ENCODE data around the gene SORL1-AS1.

The SORL1-AS1 gene

DNA sequence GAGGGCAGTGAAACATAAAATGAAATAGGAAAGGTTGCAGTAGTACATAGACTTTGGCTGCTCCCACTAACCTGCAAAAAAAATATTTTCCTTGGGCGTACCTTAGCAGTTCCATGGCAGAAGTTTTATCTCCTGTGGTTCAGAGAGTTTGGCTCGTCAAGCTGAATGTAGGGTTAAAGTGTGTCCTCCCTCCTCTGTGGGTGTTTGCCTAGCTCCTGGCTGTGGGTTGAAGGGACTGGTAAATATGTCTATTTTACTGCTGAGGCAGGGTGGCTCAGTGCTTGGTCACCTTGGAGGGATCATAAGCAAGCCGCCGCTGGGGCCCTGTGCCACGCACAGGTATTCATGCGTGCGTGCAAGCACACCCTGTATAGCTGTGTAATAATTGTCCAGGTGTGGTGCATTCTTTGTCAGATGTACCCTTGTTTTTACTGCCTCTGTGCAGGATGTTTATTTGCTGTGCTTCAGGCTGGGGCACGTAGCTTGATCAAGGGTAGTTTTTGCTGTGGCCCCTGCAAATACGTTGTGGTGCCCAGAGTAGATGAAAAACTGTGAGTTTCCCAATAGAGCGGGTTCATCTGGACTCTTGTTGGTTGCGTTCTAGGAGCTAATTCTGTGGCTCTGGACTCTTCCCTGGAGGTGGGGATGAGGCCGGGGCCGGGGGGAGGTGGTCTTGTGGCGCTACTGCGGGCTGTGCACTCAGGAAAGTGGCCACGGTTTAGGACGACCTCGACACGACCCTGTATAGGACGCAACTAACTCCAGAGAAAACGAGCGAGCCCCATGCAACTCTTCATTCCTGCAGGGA is 1.4 kb downstream of the SORL1-AS1 start:
- no peak for DNase-seq

DNA sequence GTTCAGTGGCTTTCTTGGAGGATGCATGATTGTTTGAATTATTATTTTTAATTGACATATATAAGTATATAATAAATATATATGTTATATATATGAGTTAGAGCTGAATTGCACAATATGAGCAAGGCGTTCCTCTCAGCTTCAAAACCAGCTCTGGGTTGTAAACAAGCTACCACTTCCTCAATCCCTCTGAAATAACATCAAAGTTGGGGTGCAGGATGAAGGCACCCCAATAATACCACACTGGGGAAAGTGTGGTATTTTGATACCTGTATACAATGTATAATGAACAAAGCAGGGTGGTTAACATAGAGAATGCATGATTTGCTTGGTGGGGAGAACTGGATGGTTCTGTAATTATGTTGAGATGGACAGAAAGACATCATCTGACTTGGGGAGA is 2.4 kb downstream of the SORL1-AS1 start:
- no peak for DNase-seq

DNA sequence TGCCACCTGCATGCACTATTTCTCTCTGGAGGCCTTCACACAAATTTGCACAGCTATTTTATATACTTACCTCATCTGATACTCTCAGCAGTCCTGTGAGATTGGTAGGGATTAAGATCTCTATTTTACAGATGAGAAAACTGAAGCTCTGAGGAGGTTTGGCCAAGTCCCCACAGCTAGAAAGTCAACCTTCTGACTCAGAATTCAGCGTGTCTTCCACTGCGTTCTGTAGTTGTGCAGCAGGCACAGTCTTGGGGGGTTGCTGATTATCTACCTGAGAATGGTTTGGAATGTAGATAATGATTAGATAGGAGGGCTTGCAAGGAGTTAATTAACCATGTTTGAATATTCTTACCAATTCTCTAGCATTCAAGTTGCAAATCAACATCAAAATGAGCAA is 3.1 kb downstream of the SORL1-AS1 start:
- DNase-seq: no peak

DNA sequence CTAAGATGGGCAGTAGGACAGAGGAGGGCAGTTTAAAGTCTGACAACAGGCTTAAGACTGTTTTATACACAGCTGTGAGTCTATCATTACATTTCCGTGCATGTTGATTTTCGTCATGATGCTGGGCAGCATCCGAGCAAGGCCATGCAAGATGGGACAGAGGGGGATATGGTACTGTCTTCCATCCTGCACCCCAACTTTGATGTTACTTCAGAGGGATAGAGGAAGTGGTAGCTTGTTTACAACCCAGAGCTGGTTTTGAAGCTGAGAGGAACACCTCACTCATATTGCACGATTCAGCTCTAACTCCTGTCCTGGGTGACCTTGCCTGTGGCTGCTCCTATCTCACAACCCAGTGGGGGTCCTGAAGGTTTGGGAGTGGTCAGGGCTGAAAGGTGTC is 3.6 kb downstream of the SORL1-AS1 start:
- no peak for DNase-seq

DNA sequence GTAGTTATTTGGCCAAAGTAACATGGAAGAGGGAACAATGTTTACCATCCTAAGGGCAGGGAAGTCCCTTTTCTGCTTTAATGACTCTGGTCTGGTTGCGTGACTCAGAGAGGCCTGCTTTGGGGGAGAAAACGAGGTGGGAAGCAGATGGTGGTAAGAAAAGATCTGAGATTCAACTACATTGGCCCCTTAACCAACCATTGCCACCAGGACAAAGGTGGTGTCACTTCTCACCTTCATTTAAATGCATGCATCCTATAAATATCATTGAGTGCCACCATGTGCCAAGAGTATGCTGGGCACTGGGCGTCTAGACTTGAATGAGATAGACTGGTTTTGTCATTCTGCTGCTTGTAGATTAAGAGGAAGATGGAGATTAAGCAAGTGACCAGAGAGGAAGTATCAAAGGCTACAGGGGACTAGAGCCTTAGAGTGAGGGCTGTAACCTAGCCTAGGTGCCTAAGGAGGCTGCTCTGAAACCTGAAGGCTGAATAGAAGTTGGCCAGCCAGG is 4.3 kb downstream of the SORL1-AS1 start:
- no peak for DNase-seq

DNA sequence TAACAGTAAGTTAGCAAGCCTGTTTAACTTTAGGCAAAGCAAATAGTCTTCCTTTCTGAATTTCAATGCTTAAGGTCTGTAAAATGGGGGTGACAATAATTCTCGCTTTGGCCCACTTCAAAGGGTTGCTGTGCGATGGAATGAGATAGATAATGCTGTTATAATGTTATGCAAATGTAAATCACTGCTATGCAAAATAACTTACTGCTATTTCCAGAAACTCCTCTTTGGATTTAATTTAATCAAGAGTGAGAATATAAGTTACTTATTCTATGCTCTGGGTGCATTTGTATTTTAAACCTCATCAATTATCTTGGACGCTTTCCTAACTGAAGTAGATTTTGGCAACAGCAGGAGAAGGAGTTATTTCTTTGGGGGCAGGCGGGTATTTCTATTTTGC is 4.8 kb downstream of the SORL1-AS1 start:
- DNase-seq: no peak

DNA sequence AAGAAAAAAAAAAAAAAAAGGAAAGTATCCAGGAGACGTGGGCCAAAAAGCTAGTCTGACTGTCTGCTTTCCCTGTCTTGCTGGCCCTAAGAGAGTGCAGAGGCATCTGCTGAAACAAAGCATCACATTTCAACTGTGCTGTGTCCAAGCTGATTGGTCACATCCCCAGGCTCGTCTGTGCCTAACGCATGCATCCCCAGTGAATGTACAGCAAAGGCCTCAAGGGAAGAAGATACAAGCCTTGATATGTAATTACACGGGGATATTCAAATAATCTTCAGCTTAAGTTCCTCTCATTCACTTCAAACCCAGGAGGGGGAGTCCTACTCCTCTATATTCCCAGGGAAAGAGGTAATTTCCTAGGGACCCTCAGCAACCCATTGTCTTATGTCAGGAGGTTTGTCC is 6.0 kb downstream of the SORL1-AS1 start:
- DNase-seq: no peak

DNA sequence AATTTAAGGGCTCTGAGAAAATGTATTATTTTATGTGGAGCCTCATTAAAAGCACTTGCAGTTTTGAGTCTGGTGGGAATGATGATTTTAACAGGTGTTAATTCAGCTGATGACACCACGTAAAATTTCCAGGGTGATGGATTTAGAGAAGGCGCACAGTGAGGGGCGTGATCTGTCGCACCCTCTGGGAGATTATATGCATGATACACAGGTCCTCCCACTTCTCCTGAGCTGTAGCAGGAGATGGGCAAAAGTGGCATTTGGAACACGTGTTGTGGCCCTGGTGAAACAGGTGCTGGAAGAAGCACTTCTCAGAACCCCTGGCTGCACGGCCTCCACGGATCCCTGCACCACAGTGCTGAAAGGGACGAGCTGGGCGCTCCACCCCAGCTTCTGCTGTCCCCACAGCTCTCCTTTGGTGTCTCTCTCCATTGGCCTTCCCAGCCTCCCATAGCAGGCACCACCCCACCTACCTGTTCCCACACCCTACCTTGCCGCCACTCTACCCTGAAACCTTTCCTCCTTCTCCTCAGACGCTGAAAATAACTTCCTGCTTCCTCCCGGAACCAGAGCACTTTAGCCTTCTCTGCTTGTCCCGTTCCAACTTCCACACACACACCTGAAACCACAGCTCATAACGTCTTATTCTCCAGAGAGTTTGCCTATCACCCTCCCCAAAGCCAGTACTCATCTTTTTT is 7.5 kb downstream of the SORL1-AS1 start:
- DNase-seq: no peak

DNA sequence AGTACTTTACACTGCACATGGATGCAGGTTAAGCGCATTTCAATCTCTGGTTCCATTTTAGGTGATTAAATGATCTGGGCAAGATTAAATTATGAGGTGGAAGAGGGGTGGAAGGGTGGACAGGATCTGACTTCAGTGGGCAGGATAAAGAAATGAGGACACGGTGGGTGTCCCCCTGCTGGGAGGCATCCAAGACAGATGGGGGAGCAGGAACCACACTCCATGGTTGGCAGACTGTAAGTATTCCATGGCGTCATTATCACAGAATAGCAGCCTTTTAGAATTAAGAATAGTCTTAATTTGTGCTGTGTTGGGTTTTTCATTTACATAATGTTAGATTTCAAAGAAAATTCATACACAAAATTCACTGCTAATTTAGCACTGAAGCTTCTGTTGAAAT is 8.2 kb downstream of the SORL1-AS1 start:
- DNase-seq: no peak

DNA sequence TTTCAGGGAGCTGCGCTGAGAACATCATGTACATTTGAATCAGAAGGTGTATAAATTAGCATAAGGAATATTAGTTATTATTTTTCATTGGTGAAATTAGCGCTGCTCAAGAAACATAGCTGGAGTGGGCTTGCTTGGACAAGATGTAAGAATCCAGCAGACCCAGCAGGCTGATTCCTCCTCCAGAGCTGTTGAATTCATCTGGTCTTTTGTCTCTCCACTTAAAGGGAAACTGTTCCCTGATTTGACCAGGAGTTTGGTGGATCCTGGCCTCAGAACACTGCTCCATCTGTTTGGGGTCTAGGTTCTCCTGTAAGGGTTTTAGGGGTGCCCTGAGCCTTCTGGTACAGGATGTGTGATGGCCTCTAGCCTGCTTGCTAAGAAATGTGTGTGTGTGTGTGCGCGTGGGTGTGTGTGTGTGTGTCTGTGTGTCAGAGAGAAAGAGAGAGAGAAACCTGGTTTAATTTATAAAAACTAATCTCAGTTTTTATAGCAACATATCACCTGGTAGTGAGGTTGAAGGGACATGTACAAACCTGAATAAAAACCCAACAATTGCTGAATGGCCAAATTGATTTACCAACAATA is 9.0 kb downstream of the SORL1-AS1 start:
- DNase-seq: no peak

DNA sequence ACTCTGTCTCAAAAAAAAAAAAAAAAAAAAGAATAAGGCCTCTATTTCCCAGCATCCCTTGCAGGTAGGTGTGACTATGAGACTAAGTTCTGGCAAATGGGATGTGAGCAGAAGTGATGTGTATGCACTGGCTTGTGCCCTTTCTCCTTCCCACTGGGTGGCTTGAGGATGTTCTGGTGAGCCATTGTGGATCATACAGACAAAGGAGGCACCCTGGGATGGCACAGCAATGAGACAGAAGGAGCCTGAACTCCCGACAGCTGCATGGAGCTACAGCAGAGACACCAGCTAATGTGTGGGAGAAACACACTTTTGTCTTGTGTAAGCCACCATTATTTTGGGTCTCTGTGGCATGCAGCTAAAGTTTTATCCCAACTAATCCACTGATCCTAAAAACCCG is 11.2 kb downstream of the SORL1-AS1 start:
- no peak for DNase-seq

DNA sequence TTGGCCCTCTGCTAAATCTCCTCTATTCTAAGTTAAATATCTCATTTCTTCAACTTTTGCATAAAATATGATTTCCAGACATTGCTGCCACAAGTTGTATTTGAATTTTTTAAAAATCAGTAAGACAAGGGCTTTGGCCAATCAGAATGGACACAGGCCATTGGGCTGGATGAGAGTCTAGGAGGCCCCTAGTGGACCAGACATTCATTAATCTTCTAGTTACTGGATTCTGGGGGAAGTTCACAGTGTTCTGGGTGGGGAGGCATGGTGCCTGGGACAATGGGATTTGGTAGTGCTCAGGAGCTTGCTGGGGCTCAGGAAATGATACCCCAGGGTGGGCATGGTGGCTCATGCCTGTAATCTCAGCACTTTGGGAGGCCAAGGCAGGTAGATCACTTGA is 13.0 kb downstream of the SORL1-AS1 start:
- no peak for DNase-seq

DNA sequence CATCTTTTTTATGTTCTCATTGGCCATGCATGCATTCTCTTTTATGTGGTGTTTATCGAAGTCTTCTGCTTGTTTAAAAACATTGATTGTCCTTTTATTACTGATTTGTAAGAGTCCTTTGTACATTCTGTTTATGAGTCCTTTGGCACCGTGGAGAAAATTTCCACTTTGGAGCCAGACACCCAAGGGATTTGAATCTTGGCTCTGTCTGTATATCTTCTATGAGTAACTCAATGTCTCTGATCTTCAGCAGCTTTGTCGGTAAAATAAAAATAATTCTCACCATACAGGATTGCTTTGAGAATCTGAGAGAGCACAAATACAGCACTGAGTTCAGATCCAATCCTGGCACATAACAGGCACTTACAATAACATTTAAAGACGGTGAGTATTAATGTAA is 13.4 kb downstream of the SORL1-AS1 start:
- no peak for DNase-seq

DNA sequence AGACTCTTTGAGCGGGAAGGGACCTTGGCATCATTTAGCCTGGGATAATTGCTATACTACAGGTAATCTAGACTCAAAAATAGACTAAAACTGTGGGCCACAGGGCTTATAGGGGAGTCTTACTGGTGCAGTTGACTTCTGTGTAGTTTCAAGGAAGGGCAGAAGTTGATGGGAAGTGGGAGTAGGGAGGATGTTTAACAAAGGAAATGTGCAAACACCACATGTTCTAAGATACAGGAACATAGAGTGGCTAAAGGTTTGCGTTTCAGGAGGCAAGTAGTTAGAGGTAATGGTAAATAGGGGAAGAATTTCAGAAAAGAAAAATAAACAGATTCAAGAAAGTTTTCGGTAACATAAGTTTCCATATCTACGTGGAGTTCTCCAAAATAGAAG is 15.1 kb downstream of the SORL1-AS1 start:
- no peak for DNase-seq

DNA sequence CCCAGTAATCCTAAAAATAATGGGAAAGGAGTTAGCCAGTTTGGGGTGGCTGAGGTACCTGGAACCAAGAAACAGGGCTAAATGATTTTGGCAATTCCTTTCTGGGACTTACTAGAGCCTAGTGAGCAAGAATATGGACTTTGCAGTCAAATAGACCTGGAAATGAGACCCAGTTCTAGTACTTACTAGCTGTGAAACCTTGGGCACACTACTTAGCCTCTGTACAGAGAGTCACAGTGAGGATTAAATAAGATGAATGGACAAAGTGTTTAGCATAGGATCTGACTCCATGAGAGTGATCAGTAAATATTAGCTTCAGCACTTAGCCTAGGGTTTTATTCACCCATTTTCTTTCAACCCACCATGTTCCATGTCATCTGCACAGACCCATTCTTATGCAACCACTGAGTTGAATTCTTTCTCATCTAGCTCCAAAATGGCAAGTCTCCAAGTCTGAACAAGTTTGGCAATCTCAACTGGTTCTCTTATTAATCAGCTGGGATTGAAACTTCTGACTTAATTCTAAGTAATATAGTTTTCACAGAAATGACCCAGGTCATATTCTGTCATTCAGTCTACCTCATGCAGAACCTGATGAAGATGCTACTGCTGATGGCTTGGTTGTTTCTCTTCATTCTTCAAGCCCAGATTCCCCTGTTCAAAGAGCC is 15.6 kb downstream of the SORL1-AS1 start:
- no peak for DNase-seq

DNA sequence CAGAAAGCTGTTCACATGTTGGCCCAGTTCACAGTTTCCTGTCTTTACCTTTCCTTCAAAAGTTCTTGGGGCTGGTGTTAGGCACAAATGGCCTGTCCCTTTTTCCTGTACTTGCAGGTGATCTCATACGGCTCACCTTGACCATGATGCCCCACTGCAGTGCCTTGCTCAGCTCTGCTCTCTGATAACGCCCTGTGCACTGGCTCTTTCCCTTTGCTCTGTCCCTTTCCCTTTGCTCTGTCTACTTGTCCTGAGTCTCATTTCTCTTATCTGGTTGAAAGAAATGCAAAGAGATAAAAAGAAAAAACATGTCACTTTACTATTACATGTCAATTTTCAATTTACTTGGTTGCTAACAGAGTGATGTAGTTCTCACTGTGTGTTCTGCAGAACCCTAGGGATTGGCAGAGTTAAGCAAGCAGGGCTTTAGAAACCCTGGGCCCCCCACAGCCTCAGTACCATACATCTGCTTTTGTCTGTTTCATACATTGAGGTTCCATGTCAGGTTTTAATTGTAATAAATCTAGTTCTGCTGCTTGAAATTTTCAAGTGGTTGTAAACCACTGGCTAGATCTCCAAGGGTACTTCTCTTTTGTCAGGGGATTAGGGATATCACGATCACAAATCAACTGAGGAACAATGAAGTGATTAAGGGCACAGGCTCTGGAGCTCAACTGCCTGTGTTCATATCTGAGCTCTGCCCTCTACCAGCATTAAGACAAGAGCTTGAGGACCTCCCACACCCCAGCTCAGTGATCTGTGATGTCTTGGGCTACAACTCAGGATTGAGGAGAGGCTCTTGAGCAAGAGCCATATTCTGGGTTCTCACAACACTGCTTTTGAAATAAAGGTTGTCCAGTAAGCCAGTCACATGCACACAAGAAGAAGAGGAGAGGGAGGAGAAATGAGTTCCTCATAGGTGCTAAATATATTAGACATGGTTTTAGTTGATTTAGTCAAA is 16.9 kb downstream of the SORL1-AS1 start:
- no peak for DNase-seq

DNA sequence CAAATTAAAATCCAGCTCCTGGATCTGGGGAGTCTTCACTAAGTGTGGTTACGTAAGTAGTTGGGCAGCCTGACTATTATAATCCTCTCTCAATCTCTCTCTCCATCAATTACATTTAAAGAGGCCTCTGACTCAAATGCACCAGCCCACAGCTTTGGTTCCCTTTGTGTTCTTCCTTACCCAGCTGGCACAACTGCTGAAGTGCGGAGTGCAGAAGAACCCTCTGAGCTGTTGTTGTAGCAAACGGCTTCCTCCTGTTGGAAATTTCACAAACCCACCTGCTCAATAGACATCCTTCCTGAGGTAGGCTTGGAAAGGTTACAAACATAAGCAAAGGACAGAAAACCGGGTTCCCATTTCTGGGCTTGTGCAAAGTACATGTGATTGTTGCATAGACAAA is 17.6 kb downstream of the SORL1-AS1 start:
- no peak for DNase-seq

DNA sequence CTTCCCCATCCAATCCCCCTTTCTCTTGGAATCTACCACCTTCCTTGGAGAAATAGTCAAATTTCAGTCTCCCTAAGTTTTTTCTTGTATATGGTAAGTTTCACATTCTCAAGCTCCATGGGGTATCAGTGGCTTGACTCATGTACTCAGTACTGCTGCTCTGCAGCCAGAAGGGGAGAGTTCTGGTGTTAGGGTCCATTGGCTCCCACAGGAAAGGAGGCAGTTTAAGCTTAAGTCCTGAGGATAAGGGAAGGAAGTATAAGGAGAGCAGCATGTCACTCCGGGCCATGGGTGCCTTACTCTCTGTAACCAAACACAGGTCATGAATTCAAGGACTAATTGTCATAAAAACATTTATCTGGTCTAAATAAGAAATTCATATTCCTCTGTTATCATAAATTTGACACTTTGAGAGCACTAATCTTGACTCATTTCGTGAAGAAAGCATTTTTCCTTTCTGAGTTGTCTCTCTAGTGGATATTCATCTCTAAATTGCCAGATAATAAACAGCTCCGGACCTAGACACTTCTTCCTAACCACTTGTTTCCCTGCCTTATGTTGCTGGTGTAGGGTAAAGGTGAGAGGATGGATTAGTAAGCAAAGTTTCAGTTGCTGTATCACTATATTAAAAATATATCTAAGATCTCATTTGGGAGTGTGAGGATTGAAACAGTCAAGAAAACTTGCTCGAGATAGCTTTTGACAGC is 20.8 kb downstream of the SORL1-AS1 start:
- DNase-seq: no peak

DNA sequence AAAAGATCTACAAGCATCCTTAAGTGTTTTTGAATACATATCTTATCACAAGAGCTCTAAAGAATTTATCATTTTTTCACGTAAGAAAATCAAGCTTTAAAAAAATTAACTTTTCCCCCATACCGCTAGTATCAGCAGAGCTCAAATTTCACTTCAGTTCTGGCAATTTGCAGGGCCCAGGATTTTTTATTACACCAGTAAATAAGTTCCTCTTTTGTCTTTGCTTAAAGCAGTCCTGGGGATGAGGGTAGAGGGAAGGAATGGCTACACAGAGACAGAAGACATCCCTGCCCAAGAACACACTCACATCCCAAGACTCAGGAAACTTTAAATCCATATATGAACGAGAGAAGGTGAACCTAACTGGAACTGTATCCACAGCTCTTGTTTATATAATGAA is 23.2 kb downstream of the SORL1-AS1 start:
- no peak for DNase-seq

DNA sequence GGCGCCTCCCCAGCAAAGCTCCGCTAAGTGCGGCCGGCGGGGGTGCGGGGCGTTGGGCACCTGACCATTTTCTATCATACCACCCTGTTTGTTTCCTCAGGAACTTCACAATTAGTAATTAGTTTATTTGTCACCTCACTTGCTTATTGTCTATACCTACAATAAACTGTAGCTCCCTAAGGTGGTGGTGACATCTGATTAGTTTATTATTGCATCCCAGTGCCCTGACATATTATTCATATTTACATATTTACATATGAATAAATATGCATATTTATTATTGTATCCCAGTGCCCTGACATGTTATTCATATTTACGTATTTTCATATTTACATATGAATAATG is 25.4 kb downstream of the SORL1-AS1 start:
- no peak for DNase-seq

DNA sequence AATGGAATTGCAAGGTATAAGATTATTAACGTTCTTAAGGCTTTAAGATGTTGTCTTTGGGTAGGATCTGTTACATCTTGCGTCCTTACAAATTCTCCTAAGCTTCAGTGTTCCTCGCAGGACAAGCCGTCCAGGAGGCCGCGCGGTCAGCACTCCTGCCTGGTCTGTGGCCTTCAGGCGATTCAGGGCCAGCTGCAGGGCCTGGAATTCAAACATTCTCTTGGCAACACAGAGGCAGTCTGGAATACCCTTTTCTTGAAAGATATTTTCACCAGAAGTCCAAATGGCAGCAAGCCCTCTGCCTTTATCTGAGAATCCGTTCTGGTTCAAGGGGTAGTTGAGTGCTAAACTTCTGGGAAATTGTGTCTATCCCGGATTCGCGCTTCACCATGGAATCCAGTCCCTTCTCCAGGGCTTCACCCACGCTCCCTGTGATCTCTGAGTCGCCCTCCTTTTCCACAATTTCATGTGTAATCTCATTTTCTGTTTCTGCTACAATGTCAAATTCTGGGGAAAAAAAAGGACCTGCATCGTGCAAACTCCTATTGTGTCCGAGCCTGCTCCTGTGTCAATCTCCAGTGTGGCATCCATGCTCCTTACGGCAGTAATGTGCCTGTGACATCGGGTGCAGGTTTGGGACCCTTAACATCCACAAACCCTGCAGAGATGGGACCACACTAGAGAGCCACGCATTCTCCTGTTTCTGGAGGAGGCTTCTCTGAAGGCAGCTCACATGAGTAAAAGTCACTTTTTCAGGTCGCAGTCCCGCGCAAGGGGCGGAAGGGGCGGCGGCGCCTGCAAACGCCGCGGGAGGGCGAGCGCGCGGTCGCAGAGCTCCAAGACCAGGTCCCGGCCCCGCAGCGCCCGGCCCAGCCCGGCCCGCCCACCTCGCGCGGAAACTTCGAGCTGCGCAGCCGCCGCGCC is 26.0 kb downstream of the SORL1-AS1 start:
- peak; percentile 21 for DNase-seq

Data from NCI-H2029 (cell line).